ENCODE data around the gene MRPS31. TPM values are rescaled to one million over a fixed set of nuclear protein-coding genes. Genes with fewer than 3 reads are reported as not detected.

The MRPS31 gene
- total RNA-seq, 1 experiment from 2014 or later: 15.3 TPM

DNA sequence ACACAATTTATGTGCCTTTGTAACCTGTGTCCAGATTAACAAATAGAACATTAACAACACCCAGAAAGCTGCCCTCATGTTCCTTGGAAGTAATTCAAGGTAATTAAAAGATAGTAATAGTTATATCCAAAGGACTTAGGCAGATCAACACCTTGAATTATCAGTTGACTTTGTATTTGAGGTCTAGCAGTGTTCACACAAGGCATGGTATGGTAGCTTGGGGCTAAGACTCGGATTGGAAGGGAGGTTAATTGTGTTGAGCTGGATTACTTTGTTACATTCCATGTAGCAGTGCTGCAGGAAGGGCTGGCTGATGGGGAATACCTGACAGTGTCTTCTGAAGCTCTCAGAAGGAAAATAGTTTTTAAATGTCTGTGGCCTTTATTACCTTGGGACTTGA is 35.3 kb upstream of the MRPS31 start:
- intact Hi-C loops (cut with micrococcal nuclease; ENCODE audit: unreplicated experiment): no loop called here
- DNase-seq: no peak
- Mint-ChIP-seq H3K4me1 (ENCODE audit: low read depth, unreplicated experiment) (no peaks in the 10 kb centered on the region), H3K36me3 (ENCODE audit: insufficient read depth, unreplicated experiment) (peaks cover 5% of the 10 kb centered on the region), H3K9me3 (ENCODE audit: low read depth, unreplicated experiment) (no peaks in the 10 kb centered on the region), H3K27me3 (ENCODE audit: unreplicated experiment) (no peaks in the 10 kb centered on the region), H3K4me3 (ENCODE audit: low read depth, unreplicated experiment) (no peak overlapping the region), H3K27ac (ENCODE audit: unreplicated experiment) (no peak overlapping the region)
- CTCF ChIA-PET: no interaction called here
- no TSS peak for BruUV-seq (replicated peaks)
- TF ChIP-seq CTCF (IDR thresholded peaks at IDR 0.05; ENCODE audit: unreplicated experiment): no peak

DNA sequence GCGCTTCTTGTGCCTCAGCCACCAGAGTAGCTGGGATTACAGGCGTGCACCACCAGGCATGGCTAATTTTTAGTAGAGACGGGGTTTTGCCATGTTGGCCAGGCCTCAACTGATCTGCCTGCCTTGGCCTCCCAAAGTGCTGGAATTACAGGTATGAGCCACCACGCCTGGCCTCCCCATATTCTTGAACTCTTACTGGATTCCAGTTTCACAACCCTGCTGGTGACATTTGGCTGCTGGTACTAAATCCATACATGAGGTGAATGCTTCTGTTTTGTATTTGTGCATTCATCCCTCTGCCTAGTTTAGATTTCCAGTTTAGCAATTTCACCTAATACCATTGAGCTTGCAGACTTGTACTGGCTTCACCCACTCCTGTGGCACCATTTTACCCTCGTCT is 32.3 kb upstream of the MRPS31 start:
- no peak for DNase-seq
- no peaks in the 10 kb centered on the region for H3K27me3 Mint-ChIP-seq (ENCODE audit: unreplicated experiment)
- H3K27ac Mint-ChIP-seq (ENCODE audit: unreplicated experiment): no peak overlapping the region
- CTCF ChIA-PET: no interaction called here
- no peaks in the 10 kb centered on the region for H3K4me1 Mint-ChIP-seq (ENCODE audit: low read depth, unreplicated experiment)
- no TSS peak for BruUV-seq (replicated peaks)
- TF ChIP-seq CTCF (IDR thresholded peaks at IDR 0.05; ENCODE audit: unreplicated experiment): no peak
- H3K4me3 Mint-ChIP-seq (ENCODE audit: low read depth, unreplicated experiment): no peak overlapping the region
- H3K36me3 Mint-ChIP-seq (ENCODE audit: insufficient read depth, unreplicated experiment): peaks cover 18% of the 10 kb centered on the region
- intact Hi-C loops (cut with micrococcal nuclease; ENCODE audit: unreplicated experiment): no loop called here
- H3K9me3 Mint-ChIP-seq (ENCODE audit: low read depth, unreplicated experiment): no peaks in the 10 kb centered on the region

DNA sequence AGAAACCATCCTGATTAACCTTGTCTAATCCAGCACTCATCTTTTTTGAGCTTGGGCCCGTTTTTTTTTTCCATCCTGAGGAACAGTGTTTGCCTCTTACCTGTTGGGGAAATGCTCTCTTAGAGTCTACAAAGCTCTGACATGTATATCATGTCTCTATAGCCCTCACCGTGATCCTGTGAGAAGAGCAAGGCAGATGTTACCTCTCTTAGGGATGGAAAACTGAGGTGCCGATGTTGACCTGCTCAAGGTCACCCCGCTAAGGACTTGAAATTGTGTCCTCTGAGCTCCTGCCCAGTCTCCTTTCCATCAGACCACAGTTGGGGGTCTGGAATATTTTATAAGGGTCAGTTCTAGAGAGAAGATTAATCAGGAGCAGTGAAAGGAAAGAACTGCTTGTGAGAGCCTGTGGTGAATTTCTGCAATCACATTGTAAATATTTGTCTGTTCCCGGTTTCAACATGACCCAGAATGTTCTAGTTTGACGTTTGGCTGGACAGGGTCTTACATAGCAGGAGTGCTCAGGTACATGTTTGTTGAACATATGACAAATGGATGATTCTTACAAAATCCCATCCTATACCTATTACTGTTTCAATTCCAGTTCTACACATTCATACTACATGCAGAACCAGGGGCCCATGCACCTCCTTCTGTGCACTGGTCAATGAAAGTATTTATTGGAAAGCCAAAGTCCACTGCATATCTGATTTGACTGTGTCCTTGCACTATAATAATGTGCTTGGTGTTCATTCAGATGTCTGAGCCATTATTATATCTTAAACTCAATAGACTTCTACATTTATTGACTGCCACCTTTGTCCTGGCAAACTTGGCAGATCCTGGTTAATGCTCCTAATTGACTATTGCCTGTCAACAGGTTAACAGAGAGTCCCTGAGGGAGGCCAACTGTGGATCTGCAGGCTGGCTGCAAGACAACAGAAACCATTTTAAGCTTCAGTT is 30.5 kb upstream of the MRPS31 start:
- Mint-ChIP-seq H3K27ac (ENCODE audit: unreplicated experiment) (no peak overlapping the region), H3K36me3 (ENCODE audit: insufficient read depth, unreplicated experiment) (peaks cover 13% of the 10 kb centered on the region), H3K9me3 (ENCODE audit: low read depth, unreplicated experiment) (no peaks in the 10 kb centered on the region), H3K27me3 (ENCODE audit: unreplicated experiment) (no peaks in the 10 kb centered on the region), H3K4me3 (ENCODE audit: low read depth, unreplicated experiment) (no peak overlapping the region), H3K4me1 (ENCODE audit: low read depth, unreplicated experiment) (no peaks in the 10 kb centered on the region)
- intact Hi-C loops (cut with micrococcal nuclease; ENCODE audit: unreplicated experiment): no loop called here
- DNase-seq: no peak
- no peak for TF ChIP-seq CTCF (IDR thresholded peaks at IDR 0.05; ENCODE audit: unreplicated experiment)
- CTCF ChIA-PET: no interaction called here
- no TSS peak for BruUV-seq (replicated peaks)

DNA sequence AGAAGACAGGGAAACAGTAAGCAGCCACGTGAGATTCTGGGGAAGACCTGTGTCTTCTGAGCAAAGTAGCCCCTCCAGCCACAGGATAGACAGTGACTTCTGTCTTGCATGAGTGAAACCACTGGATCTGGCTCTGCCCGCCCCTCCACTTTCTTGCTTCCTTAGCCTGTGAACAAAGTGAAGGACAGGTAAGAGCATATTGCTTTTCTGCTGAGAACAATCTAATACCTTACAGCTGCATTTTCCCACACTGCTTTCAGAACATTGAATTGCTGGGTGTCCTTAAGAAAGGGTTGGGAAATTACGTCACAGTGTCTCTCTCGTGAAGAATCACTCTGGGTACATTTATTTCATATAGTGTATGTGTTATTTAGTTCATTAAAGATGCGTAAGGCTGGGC is 29.6 kb upstream of the MRPS31 start:
- TF ChIP-seq CTCF (IDR thresholded peaks at IDR 0.05; ENCODE audit: unreplicated experiment): no peak
- Mint-ChIP-seq H3K36me3 (ENCODE audit: insufficient read depth, unreplicated experiment) (peaks cover 16% of the 10 kb centered on the region), H3K27ac (ENCODE audit: unreplicated experiment) (no peak overlapping the region), H3K4me3 (ENCODE audit: low read depth, unreplicated experiment) (no peak overlapping the region), H3K27me3 (ENCODE audit: unreplicated experiment) (no peaks in the 10 kb centered on the region), H3K9me3 (ENCODE audit: low read depth, unreplicated experiment) (no peaks in the 10 kb centered on the region), H3K4me1 (ENCODE audit: low read depth, unreplicated experiment) (no peaks in the 10 kb centered on the region)
- CTCF ChIA-PET: no interaction called here
- DNase-seq: no peak
- intact Hi-C loops (cut with micrococcal nuclease; ENCODE audit: unreplicated experiment): no loop called here
- BruUV-seq (replicated peaks): no TSS peak

All from Calu3 (cell line).